GM12872 (cell line): Measurements from ENCODE around the gene AMMECR1L.

Source experiments
- TF ChIP-seq, protein P1 (sequence below): IDR thresholded peaks from 3 replicates; pipeline ENCODE4 v1.5.1; 2011; ENCODE audit warnings: low read depth, mild to moderate bottlenecking, low read length, moderate library complexity; ENCODE audit not compliant: insufficient read depth

Gene AMMECR1L

DNA sequence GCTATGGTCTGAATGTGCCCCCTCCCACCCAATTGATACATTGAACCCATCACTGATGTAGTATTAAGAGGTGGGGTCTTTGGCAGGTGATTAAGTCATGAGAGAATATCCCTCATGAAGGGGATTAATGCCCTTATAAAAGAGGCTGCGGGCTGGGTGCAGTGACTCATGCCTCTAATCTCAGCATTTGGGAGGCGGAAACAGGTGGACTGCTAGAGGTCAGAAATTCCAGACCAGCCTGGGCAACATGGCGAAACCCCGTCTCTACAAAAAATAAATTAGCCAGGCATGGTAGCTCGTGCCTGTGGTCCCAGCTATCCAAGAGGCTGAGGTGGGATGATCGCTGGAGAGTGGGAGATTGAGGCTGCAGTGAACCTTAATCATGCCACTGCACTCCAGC, 42.1 kb downstream of the AMMECR1L start:
- TF ChIP-seq, protein P1, sequence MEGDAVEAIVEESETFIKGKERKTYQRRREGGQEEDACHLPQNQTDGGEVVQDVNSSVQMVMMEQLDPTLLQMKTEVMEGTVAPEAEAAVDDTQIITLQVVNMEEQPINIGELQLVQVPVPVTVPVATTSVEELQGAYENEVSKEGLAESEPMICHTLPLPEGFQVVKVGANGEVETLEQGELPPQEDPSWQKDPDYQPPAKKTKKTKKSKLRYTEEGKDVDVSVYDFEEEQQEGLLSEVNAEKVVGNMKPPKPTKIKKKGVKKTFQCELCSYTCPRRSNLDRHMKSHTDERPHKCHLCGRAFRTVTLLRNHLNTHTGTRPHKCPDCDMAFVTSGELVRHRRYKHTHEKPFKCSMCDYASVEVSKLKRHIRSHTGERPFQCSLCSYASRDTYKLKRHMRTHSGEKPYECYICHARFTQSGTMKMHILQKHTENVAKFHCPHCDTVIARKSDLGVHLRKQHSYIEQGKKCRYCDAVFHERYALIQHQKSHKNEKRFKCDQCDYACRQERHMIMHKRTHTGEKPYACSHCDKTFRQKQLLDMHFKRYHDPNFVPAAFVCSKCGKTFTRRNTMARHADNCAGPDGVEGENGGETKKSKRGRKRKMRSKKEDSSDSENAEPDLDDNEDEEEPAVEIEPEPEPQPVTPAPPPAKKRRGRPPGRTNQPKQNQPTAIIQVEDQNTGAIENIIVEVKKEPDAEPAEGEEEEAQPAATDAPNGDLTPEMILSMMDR, result no peak

DNA sequence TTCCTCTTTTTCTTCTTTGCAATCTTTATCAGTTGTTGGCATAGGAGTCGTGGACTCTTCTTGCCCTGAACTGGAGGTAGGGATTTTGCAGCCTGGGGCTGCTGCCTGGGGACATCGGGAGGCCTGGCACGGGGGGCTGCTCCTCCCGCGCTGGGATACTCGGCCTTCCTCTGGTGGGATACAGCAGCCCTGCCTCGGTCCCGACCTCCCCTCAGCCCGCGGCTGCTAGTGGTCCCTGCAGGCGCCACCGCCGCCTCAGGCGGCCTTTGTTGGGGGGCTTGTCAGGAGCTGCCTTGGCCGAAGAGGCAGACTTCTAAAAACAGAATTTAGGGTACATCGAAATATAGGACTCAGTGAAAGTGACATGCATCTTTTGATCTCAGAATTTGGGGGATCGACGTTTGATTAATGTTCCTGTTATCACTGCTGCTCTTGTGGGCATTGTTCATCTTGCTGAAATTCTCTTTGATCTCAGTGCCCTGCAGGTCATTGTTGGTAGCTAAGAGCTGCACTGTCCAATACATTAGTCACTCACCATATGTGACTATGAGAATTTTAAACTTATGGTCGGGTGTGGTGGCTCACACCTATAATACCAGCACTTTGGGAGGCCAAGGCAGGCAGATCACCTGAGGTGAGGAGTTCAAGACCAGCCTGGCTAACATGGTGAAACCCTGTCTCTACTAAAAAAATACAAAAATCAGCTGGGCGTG, 44.1 kb downstream of the AMMECR1L start:
- TF ChIP-seq, protein P1, result no peak

DNA sequence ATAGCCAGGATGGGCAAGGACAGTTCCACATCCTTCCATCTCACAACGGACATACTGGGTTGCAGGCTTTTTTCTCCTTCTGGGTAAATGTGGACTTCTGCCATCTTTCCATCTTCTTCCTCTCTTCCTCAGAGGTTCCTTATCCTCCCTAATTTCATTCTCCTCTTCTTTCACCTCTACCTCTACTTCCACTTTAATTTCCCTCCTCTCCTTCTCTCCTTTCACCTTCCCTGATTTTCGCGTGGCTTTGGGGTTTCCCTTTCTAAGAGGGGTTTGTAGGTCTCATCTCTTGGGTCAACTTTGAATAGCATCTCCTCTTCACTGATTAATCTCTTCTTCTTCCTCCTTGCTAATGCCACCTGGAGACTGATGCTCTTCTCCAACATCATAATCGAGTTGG, 44.9 kb downstream of the AMMECR1L start:
- TF ChIP-seq, protein P1, result no peak

DNA sequence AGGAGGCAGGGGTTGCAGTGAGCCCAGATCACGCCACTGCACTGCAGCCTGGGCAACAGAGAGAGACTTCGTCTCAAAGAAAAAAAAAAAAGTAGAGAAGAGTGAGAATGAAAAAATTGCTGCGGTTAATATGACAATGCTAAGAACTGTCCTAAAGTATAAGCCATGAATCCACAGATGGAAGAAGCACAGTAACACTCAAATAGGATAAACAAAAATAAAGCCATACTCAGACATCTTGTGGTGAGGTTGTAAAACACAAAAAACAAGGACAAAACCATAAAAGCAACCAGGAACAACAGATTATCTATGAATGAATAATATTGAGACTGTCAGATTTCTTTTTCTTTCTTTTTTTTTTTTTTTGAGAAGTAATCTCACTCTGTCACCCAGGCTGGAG, 50.8 kb downstream of the AMMECR1L start:
- TF ChIP-seq, protein P1, result no peak

DNA sequence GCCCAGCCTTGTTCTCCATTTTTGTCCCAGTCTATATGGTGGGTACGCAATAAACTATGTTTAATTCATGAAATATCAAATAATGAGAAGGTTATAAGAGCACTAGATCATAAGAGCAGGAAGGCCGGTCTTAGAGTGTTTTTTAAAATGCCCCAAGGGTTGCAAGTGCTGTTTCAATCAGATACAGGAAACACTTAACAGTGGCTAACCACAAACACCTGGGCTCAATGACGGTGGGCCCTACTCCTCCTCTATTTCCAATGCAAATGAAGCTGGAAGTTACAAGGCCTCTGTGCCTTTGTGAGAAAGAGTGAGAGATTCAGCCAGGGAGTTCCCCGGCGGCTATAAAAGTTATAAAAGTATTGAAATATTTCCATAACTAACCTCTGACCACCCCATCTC, 55.9 kb downstream of the AMMECR1L start:
- TF ChIP-seq, protein P1, result no peak

DNA sequence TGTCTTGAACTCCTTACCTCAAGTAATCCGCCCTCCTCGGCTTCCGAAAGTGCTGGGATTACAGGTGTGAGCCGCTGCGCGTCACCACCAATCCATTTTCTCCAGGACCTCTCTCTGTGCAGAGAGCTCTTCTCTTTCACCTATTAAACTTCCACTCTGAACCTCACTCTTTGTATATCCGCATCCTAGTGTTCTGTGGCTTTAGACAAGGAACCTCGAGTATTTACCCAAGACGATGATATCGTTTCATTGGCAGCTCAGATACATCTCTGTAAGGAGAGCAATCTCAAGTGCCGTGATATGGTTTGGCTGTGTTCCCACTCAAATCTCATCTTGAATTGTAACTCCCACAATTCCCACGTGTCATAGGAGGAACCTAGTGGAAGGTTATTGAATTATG, 59.7 kb downstream of the AMMECR1L start:
- TF ChIP-seq, protein P1, result no peak

DNA sequence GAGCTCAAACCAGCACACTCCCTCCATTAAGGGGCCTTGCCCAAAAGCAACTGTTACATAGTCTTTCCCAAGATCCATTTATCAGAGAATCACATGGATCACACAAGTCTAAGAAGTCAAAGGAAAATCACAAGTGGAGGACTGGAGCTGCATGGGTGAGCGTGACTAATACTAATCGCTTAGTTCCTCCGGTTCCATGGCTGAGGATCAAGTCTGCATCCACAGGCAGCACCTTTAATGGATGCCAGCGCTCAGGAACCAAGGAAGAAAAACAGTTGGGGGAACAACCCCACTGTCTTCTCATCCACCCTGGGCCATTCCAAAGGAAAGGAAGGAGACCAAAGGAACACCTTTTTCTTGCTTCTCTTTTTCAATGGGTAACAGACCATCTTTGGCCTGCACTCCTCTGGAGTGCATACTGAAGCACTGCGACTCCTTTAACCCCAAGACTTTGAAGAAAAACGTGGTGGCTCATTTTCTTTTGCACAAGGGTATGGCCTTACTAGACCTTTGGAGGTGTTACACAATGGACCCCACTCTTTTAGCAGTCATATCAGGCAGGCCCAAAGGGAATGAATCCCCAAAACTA, 65.6 kb downstream of the AMMECR1L start:
- TF ChIP-seq, protein P1, result no peak
